PC-9 (cell line): ENCODE measurements around the gene MNT. TPM values are rescaled to one million over a fixed set of nuclear protein-coding genes. Genes with fewer than 3 reads are reported as not detected.

Source experiments
- BruUV-seq: library from RNA; stranded (reverse); fragments of 400-500 nt; replicated peaks from 2 replicates; lab custom pipeline; 2021; lab: Mats Ljungman, UMichigan
- CTCF ChIA-PET: fragments of 300-600 bp; sonication (Branson Sonifier 250); formaldehyde crosslinking; loops from one replicate; lab custom pipeline; 2022; ENCODE audit warnings: antibody characterized with exemption; lab: Charles Lee
- POLR2A ChIA-PET: fragments of 300-600 bp; sonication (Branson Sonifier 250); formaldehyde crosslinking; loops from one replicate; lab custom pipeline; 2022; ENCODE audit warnings: antibody characterized with exemption; ENCODE audit not compliant: unreplicated experiment; lab: Charles Lee
- DNase-seq, 2 experiments: peaks; one replicate each; pipeline versions ENCODE4 v3.0.0 to v3.0.0-alpha.2; 2015 to 2022; ENCODE audit warnings: mixed read lengths in 1 of 2
- H2AFZ ChIP-seq: fragments of 200-600 bp; sonication (generic); 2 replicates; pipeline ENCODE4 v1.8.1; 2017; ENCODE audit warnings: antibody characterized with exemption
- H3F3A ChIP-seq: fragments of 200-600 bp; sonication (generic); 2 replicates; pipeline ENCODE4 v1.8.1; 2017; ENCODE audit warnings: antibody characterized with exemption, mild to moderate bottlenecking, low read depth; ENCODE audit not compliant: insufficient read depth
- H3K27ac ChIP-seq: fragments of 200-600 bp; sonication (generic); 2 replicates; pipeline ENCODE4 v1.6.1; 2016; ENCODE audit warnings: mixed run types
- H3K27me3 ChIP-seq: fragments of 200-600 bp; sonication (generic); 2 replicates; pipeline ENCODE4 v1.6.1; 2016; ENCODE audit warnings: low read depth, mixed run types; ENCODE audit not compliant: insufficient read depth
- H3K36me3 ChIP-seq: fragments of 200-600 bp; sonication (generic); 2 replicates; pipeline ENCODE4 v1.6.1; 2016; ENCODE audit warnings: low read depth, mixed run types
- H3K4me1 ChIP-seq: fragments of 200-600 bp; sonication (generic); replicated peaks from 2 replicates; pipeline ENCODE4 v1.6.1; 2016; ENCODE audit warnings: mixed run types; ENCODE audit not compliant: insufficient read depth
- H3K4me2 ChIP-seq: fragments of 200-600 bp; sonication (generic); 2 replicates; pipeline ENCODE4 v1.6.1; 2017; ENCODE audit warnings: mixed run types
- H3K4me3 ChIP-seq: fragments of 200-600 bp; sonication (generic); 2 replicates; pipeline ENCODE4 v1.6.1; 2016; ENCODE audit warnings: mixed run types
- H3K79me2 ChIP-seq: fragments of 200-600 bp; sonication (generic); 2 replicates; pipeline ENCODE4 v1.6.1; 2017; ENCODE audit warnings: low read depth, mixed run types
- H3K9me2 ChIP-seq: fragments of 200-600 bp; sonication (generic); 2 replicates; pipeline ENCODE4 v1.8.1; 2017; ENCODE audit warnings: mild to moderate bottlenecking; ENCODE audit not compliant: insufficient read depth
- H3K9me3 ChIP-seq: fragments of 200-600 bp; sonication (generic); 2 replicates; pipeline ENCODE4 v1.8.1; 2016; ENCODE audit warnings: low read depth; ENCODE audit not compliant: insufficient read depth
- H4K20me1 ChIP-seq: fragments of 200-600 bp; sonication (generic); 2 replicates; pipeline ENCODE4 v1.8.1; 2017; ENCODE audit not compliant: insufficient read depth
- CTCF ChIP-seq: fragments of 200-600 bp; sonication (generic); conservative IDR thresholded peaks from 2 replicates; pipeline ENCODE4 v1.6.1; 2017; ENCODE audit warnings: mixed run types, antibody characterized with exemption, mild to moderate bottlenecking, moderate library complexity
- EZH2 ChIP-seq: fragments of 200-600 bp; sonication (generic); IDR thresholded peaks from 2 replicates; pipeline ENCODE4 v1.8.0; 2017; ENCODE audit warnings: antibody characterized with exemption, low read depth
- intact Hi-C: fragments of 100-400 bp; cut with micrococcal nuclease; formaldehyde crosslinking; loops from one replicate; pipeline ENCODE4 v1.10.0; 2022; ENCODE audit not compliant: unreplicated experiment
- total RNA-seq: library from RNA; stranded (reverse); gene quantifications from 2 replicates; pipeline ENCODE4 v1.2.3, GENCODE V29; 2021

MNT gene
- total RNA-seq, 1 experiment from 2014 or later, result 60.7 TPM

DNA sequence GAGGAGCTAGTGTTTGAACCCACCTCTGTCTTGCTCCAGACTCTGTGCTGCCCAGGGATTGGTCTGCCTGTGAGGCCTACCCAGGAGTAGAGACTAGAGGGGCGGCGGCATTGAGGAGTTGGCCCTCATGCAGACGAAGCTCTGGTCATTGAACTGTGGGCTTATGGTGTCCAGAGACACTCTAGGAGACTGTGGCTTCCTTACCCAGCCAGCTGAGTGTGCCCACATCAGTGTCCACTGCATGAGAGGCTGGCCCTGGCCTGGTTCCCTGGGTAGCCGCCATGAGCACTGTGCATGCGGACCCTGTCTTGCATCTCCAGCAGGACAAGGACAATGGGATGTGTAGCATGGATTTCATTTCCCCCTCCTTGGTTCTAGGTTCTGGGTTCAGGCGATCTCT is 49.6 kb downstream of the MNT start:
- Histone ChIP-seq H3K27me3 (no peaks in the 10 kb centered on the region), H3K4me1 (peaks cover 32% of the 10 kb centered on the region), H3K9me2 (no peaks in the 10 kb centered on the region), H4K20me1 (no peaks in the 10 kb centered on the region; the same call in 1 of the 2 replicates), H3K36me3 (no peaks in the 10 kb centered on the region), H2AFZ (no peak overlapping the region), H3F3A (peaks cover 46% of the 10 kb centered on the region), H3K4me2 (no peak overlapping the region), H3K27ac (no peak overlapping the region), H3K9me3 (no peaks in the 10 kb centered on the region), H3K79me2 (0 out of 2 replicates have a peak, but pooled peaks cover 4% of the 10 kb centered on the region), H3K4me3 (no peak overlapping the region)
- no peak for DNase-seq
- ChIA-PET POLR2A (no interaction called here), CTCF (no interaction called here)
- intact Hi-C loops, result no loop called here
- BruUV-seq, result no TSS peak
- TF ChIP-seq CTCF (no peak), EZH2 (no peak)

DNA sequence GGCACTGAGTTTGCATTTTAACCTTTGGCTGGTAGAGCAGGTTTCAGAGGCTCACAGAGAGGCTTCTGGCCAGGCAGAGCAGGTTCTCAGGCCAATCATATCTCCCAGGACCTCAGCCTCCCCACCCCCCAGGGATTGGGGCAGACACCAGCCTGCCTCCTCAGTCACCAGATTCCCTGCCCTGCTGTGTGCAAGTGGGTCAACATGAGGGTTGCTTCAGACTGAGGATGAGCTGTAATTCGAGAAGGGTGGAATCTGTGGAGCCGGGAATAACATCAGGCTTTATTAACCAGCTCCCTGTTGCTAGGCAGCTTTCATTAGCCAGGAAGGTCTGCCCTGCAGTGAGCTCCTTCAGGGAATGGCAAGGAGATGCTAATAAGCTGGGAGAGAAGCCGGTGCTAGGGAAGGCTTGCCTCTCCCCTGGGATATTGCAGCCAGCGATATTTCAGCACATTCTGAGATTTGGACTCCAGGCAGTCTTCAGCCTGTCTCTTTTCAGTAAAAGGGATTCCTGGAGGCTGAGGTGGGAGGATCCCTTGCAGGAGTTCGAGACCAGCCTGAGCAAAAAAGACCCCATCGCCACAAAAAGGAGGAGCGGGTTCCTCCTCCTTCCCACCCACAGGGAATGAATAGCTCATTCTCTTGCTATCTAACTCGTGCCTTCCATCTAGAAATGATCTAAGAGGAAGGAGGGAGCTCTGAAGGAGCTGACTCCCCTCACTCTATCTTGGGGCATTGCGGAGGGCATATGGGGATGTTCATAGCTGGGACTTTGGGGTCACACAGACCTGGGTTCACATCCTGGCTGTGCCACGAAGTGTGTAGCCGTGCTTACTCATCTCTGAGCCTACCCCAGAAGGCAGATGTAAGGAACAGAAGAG is 52.8 kb downstream of the MNT start:
- Histone ChIP-seq H4K20me1 (no peaks in the 10 kb centered on the region), H3K4me3 (no peak overlapping the region), H3K9me3 (no peaks in the 10 kb centered on the region), H2AFZ (no peak overlapping the region), H3F3A (peaks cover 53% of the 10 kb centered on the region), H3K36me3 (no peaks in the 10 kb centered on the region), H3K27ac (peak overlapping the region; percentile 77), H3K4me2 (peak overlapping the region; percentile 62), H3K79me2 (no peaks in the 10 kb centered on the region; the same call in 1 of the 2 replicates), H3K27me3 (no peaks in the 10 kb centered on the region), H3K9me2 (no peaks in the 10 kb centered on the region), H3K4me1 (peaks cover 34% of the 10 kb centered on the region)
- DNase-seq, result peak; percentile 93 to 95
- no TSS peak for BruUV-seq
- ChIA-PET CTCF (interaction anchor here (0.6 to 1.4 kb wide), 5 partner anchors 10 to 1418 kb away, joined by 3 to 7 read pairs (median 4); no protein-coding TSS in a partner anchor), POLR2A (interaction anchor here (0.5 to 1.2 kb wide), 13 partner anchors 10 to 337 kb away, joined by 3 to 11 read pairs (median 4); partner anchors contain the start of genes SMG6, SRR and TSR1)
- intact Hi-C loops, result loop anchor here (2.0 kb wide), 1 partner anchor 45 kb away; the partner anchor contains the start of genes SMG6 and SRR
- no peak for TF ChIP-seq CTCF
- TF ChIP-seq EZH2, result no peak

- no peak overlapping the region for H2AFZ ChIP-seq
- no peaks in the 10 kb centered on the region for H3K36me3 ChIP-seq
- ChIA-PET CTCF (interaction anchor here (0.6 to 1.0 kb wide), 3 partner anchors 8 to 39 kb away, joined by 3 to 6 read pairs (median 3); no protein-coding TSS in a partner anchor), POLR2A (interaction anchor here (0.7 kb wide), 1 partner anchor 15 kb away, joined by 3 read pairs; no protein-coding TSS in a partner anchor)
- H3K4me2 ChIP-seq, result peak overlapping the region; percentile 62
- H3K27me3 ChIP-seq, result no peaks in the 10 kb centered on the region
- intact Hi-C loops, result loop anchor here (1.0 to 2.0 kb wide), 2 partner anchors 8 to 44 kb away; partner anchors contain the start of genes SMG6 and SRR
- no peaks in the 10 kb centered on the region for H4K20me1 ChIP-seq
- H3K9me3 ChIP-seq, result no peaks in the 10 kb centered on the region
- H3K4me3 ChIP-seq, result no peak overlapping the region
- no peaks in the 10 kb centered on the region; the same call in 1 of the 2 replicates for H3K79me2 ChIP-seq
- H3K27ac ChIP-seq, result peak overlapping the region; percentile 77
- DNase-seq, result peak; percentile 75 to 91
- BruUV-seq, result no TSS peak
- peaks cover 48% of the 10 kb centered on the region for H3F3A ChIP-seq
- TF ChIP-seq EZH2 (no peak), CTCF (no peak)
- H3K4me1 ChIP-seq, result peaks cover 34% of the 10 kb centered on the region
- H3K9me2 ChIP-seq, result no peaks in the 10 kb centered on the region
These were observed 54.4 kb downstream of the MNT start for GRCh38 chr17:2346475-2346874.
